PC-3 (cell line): Measurements from ENCODE around the gene CRY1. TPM values are rescaled to one million over a fixed set of nuclear protein-coding genes. Genes with fewer than 3 reads are reported as not detected.

Experiments
- ATAC-seq: fragments of 200-7000 bp; cut with Tn5 transposase; 2 replicates; pipeline ENCODE4 v1.9.1; 2020; ENCODE audit warnings: mild to moderate bottlenecking, moderate library complexity
- BruUV-seq: library from RNA; stranded (reverse); fragments of 400-500 nt; replicated peaks from 2 replicates; lab custom pipeline; 2021; lab: Mats Ljungman, UMichigan
- CTCF ChIA-PET: fragments of 300-600 bp; sonication (Branson Sonifier 250); formaldehyde crosslinking; loops from one replicate; lab custom pipeline; 2022; ENCODE audit warnings: antibody characterized with exemption; lab: Charles Lee
- POLR2A ChIA-PET: fragments of 300-600 bp; sonication (Branson Sonifier 250); formaldehyde crosslinking; loops from one replicate; lab custom pipeline; 2022; ENCODE audit warnings: antibody characterized with exemption; ENCODE audit not compliant: unreplicated experiment; lab: Charles Lee
- DNase-seq: peaks from one replicate; pipeline ENCODE4 v3.0.0-alpha.2; 2015
- H2AFZ ChIP-seq: fragments of 300-600 bp; sonication (generic); 2 replicates; pipeline ENCODE4 v1.6.0; 2016; ENCODE audit warnings: antibody characterized with exemption, low read length
- H3F3A ChIP-seq: fragments of 300-600 bp; sonication (generic); one replicate; pipeline ENCODE4 v1.6.0; 2017; ENCODE audit warnings: antibody characterized with exemption, low read length, control low read depth, mild to moderate bottlenecking; ENCODE audit not compliant: unreplicated experiment
- H3K27ac ChIP-seq: fragments of 300-600 bp; sonication (generic); 2 replicates; pipeline ENCODE4 v1.5.1; 2016; ENCODE audit warnings: mild to moderate bottlenecking, low read length
- H3K27me3 ChIP-seq: fragments of 300-600 bp; sonication (generic); 2 replicates; pipeline ENCODE4 v1.6.1; 2016; ENCODE audit warnings: low read length, mixed read lengths
- H3K36me3 ChIP-seq: fragments of 300-600 bp; sonication (generic); 2 replicates; pipeline ENCODE4 v1.6.1; 2016; ENCODE audit warnings: low read depth, mixed run types, low read length, mixed read lengths
- H3K4me1 ChIP-seq: fragments of 300-600 bp; sonication (generic); 2 replicates; pipeline ENCODE4 v1.5.1; 2016; ENCODE audit warnings: low read length; ENCODE audit not compliant: insufficient read depth
- H3K4me2 ChIP-seq: fragments of 300-600 bp; sonication (generic); 2 replicates; pipeline ENCODE4 v1.6.0; 2016; ENCODE audit warnings: low read length
- H3K4me3 ChIP-seq: fragments of 300-600 bp; sonication (generic); 2 replicates; pipeline ENCODE4 v1.5.1; 2016; ENCODE audit warnings: mild to moderate bottlenecking, low read length, mixed read lengths
- H3K79me2 ChIP-seq: fragments of 300-600 bp; sonication (generic); 2 replicates; pipeline ENCODE4 v1.6.1; 2017; ENCODE audit warnings: low read length, mixed read lengths
- H3K9ac ChIP-seq: fragments of 300-600 bp; sonication (generic); 2 replicates; pipeline ENCODE4 v1.6.0; 2016; ENCODE audit warnings: mild to moderate bottlenecking, low read length
- H3K9me2 ChIP-seq: fragments of 300-600 bp; sonication (generic); replicated peaks from 2 replicates; pipeline ENCODE4 v1.6.1; 2016; ENCODE audit warnings: mixed run types, low read length, mixed read lengths
- H3K9me3 ChIP-seq: fragments of 300-600 bp; sonication (generic); 2 replicates; pipeline ENCODE4 v1.6.1; 2016; ENCODE audit warnings: low read length, mixed read lengths
- H4K20me1 ChIP-seq: fragments of 300-600 bp; sonication (generic); 2 replicates; pipeline ENCODE4 v1.6.1; 2016; ENCODE audit warnings: low read length, mixed read lengths
- CTCF ChIP-seq: fragments of 300-600 bp; sonication (generic); conservative IDR thresholded peaks from 2 replicates; pipeline ENCODE4 v1.5.1; 2017; ENCODE audit warnings: antibody characterized with exemption, low read depth, mild to moderate bottlenecking, low read length
- EZH2 ChIP-seq: fragments of 300-600 bp; sonication (generic); IDR thresholded peaks from one replicate; pipeline ENCODE4 v1.6.1; 2017; ENCODE audit warnings: antibody characterized with exemption, mild to moderate bottlenecking, low read length; ENCODE audit not compliant: unreplicated experiment
- EZH2phosphoT487 ChIP-seq: fragments of 300-600 bp; sonication (generic); IDR thresholded peaks from 2 replicates; pipeline ENCODE4 v1.6.1; 2018; ENCODE audit warnings: mild to moderate bottlenecking, antibody characterized with exemption, low read length, borderline replicate concordance
- intact Hi-C: fragments of 100-400 bp; cut with micrococcal nuclease; formaldehyde crosslinking; loops from 2 replicates; pipeline ENCODE4 v1.9.0; 2023
- total RNA-seq: library from RNA; depleted of rRNA; stranded (reverse); fragments of >200 nt; gene quantifications from 2 replicates; pipeline ENCODE4 v1.2.3, GENCODE V29; 2014

Gene CRY1
- total RNA-seq, 1 experiment from 2014 or later, result 32.0 TPM

GRCh38 chr12:107125833-107126232, 32.5 kb upstream of the CRY1 start:
- no peak for DNase-seq
- Histone ChIP-seq H3K4me3 (no peak overlapping the region), H3K9me3 (no peaks in the 10 kb centered on the region), H3F3A (no peaks in the 10 kb centered on the region), H3K9ac (no peak overlapping the region), H3K4me1 (no peaks in the 10 kb centered on the region), H3K79me2 (no peaks in the 10 kb centered on the region), H3K9me2 (no peaks in the 10 kb centered on the region), H4K20me1 (no peaks in the 10 kb centered on the region), H3K27me3 (peaks cover 11% of the 10 kb centered on the region; the same call in 1 of the 2 replicates), H3K27ac (no peak overlapping the region), H2AFZ (no peak overlapping the region), H3K36me3 (no peaks in the 10 kb centered on the region), H3K4me2 (no peak overlapping the region)
- CTCF ChIA-PET, result no interaction called here
- TF ChIP-seq EZH2 (no peak), EZH2phosphoT487 (no peak), CTCF (no peak)
- POLR2A ChIA-PET, result no interaction called here
- ATAC-seq, result no peak
- intact Hi-C loops, result no loop called here
- BruUV-seq, result no TSS peak

GRCh38 chr12:107122452-107122958, 29.2 kb upstream of the CRY1 start:
- no TSS peak for BruUV-seq
- Histone ChIP-seq H3K4me1 (no peaks in the 10 kb centered on the region), H3K36me3 (no peaks in the 10 kb centered on the region), H3K4me2 (no peak overlapping the region), H3K79me2 (no peaks in the 10 kb centered on the region), H3K4me3 (no peak overlapping the region), H3K27me3 (peaks cover 27% of the 10 kb centered on the region), H3K9me2 (no peaks in the 10 kb centered on the region), H3F3A (no peaks in the 10 kb centered on the region), H3K9me3 (no peaks in the 10 kb centered on the region), H3K9ac (no peak overlapping the region), H3K27ac (no peak overlapping the region), H4K20me1 (no peaks in the 10 kb centered on the region), H2AFZ (no peak overlapping the region)
- ATAC-seq, result no peak
- ChIA-PET CTCF (no interaction called here), POLR2A (no interaction called here)
- intact Hi-C loops, result no loop called here
- TF ChIP-seq CTCF, result no peak
- no peak for TF ChIP-seq EZH2
- TF ChIP-seq EZH2phosphoT487, result no peak
- no peak for DNase-seq

- Histone ChIP-seq H3K79me2 (no peaks in the 10 kb centered on the region), H2AFZ (no peak overlapping the region), H4K20me1 (no peaks in the 10 kb centered on the region), H3K9me2 (no peaks in the 10 kb centered on the region), H3K27me3 (peaks cover 49% of the 10 kb centered on the region), H3K9ac (no peak overlapping the region), H3K9me3 (no peaks in the 10 kb centered on the region), H3K36me3 (no peaks in the 10 kb centered on the region), H3K27ac (no peak overlapping the region), H3K4me3 (no peak overlapping the region), H3K4me1 (no peaks in the 10 kb centered on the region), H3K4me2 (no peak overlapping the region), H3F3A (no peaks in the 10 kb centered on the region)
- no TSS peak for BruUV-seq
- intact Hi-C loops, result no loop called here
- POLR2A ChIA-PET, result no interaction called here
- CTCF ChIA-PET, result no interaction called here
- DNase-seq, result no peak
- no peak for TF ChIP-seq EZH2
- TF ChIP-seq CTCF, result no peak
- TF ChIP-seq EZH2phosphoT487, result no peak
- no peak for ATAC-seq
Measured at GRCh38 chr12:107119091-107119490, 25.7 kb upstream of the CRY1 start.
